Caco-2 (cell line): ENCODE measurements around the gene ARPC1B. TPM values are rescaled to one million over a fixed set of nuclear protein-coding genes. Genes with fewer than 3 reads are reported as not detected.

ENCODE experiments used
- Bru-seq: library from RNA; stranded (reverse); fragments of 400-500 nt; gene quantifications from one replicate; lab custom pipeline; 2021; lab: Mats Ljungman, UMichigan
- BruChase-seq, 2 experiments: library from RNA; stranded (reverse); fragments of 400-500 nt; gene quantifications; one replicate each; lab custom pipeline; 2021; lab: Mats Ljungman, UMichigan
- BruUV-seq: library from RNA; stranded (reverse); fragments of 400-500 nt; replicated peaks from 2 replicates; lab custom pipeline; 2021; lab: Mats Ljungman, UMichigan
- CTCF ChIA-PET: fragments of 300-600 bp; sonication (Branson Sonifier 250); formaldehyde crosslinking; loops from one replicate; lab custom pipeline; 2022; ENCODE audit warnings: antibody characterized with exemption; lab: Charles Lee
- POLR2A ChIA-PET: fragments of 300-600 bp; sonication (Branson Sonifier 250); formaldehyde crosslinking; loops from one replicate; lab custom pipeline; 2022; ENCODE audit warnings: antibody characterized with exemption; lab: Charles Lee
- DNase-seq, 2 experiments: peaks; one replicate each; pipeline versions ENCODE4 v3.0.0 to v3.0.0-alpha.2; 2020 to 2022
- H3K27me3 ChIP-seq: replicated peaks from 2 replicates; pipeline ENCODE4 v1.6.0; 2011; ENCODE audit warnings: low read length; ENCODE audit not compliant: control insufficient read depth, insufficient read depth
- H3K36me3 ChIP-seq: 2 replicates; pipeline ENCODE4 v1.5.1; 2011; ENCODE audit warnings: low read length; ENCODE audit not compliant: control insufficient read depth, insufficient read depth
- H3K4me1 ChIP-seq: fragments of 250-450 bp; sonication (Bioruptor Pico); 2 replicates; pipeline ENCODE4 v1.5.1; 2020; ENCODE audit warnings: mild to moderate bottlenecking
- H3K4me3 ChIP-seq: 2 replicates; pipeline ENCODE4 v1.5.1; 2011; ENCODE audit warnings: low read depth, mild to moderate bottlenecking, control low read depth, low read length
- H3K9me3 ChIP-seq: fragments of 250-450 bp; sonication (Bioruptor Pico); 2 replicates; pipeline ENCODE4 v1.5.1; 2020; ENCODE audit warnings: mild to moderate bottlenecking, moderate library complexity
- H3K27ac Mint-ChIP-seq: one replicate; pipeline ENCODE4 v1.8.0; 2022; ENCODE audit warnings: mixed read lengths; ENCODE audit not compliant: unreplicated experiment
- H3K27me3 Mint-ChIP-seq: one replicate; pipeline ENCODE4 v1.8.0; 2022; ENCODE audit warnings: mixed read lengths; ENCODE audit not compliant: insufficient read depth, unreplicated experiment
- H3K36me3 Mint-ChIP-seq: one replicate; pipeline ENCODE4 v1.8.0; 2022; ENCODE audit warnings: mild to moderate bottlenecking, mixed read lengths; ENCODE audit not compliant: insufficient read depth, unreplicated experiment
- H3K4me1 Mint-ChIP-seq: one replicate; pipeline ENCODE4 v1.8.0; 2022; ENCODE audit warnings: low read depth, mixed read lengths; ENCODE audit not compliant: unreplicated experiment
- H3K4me3 Mint-ChIP-seq: one replicate; pipeline ENCODE4 v1.8.0; 2022; ENCODE audit warnings: mild to moderate bottlenecking, moderate library complexity, mixed read lengths; ENCODE audit not compliant: unreplicated experiment
- H3K9me3 Mint-ChIP-seq: one replicate; pipeline ENCODE4 v1.8.0; 2022; ENCODE audit warnings: mixed read lengths; ENCODE audit not compliant: unreplicated experiment
- CTCF ChIP-seq, 2 experiments: fragments of 200-600 bp in 1 of 2; IDR thresholded peaks; 1 replicate in 1 of 2; 2 replicates in 1 of 2; pipeline versions ENCODE4 v1.5.1 to v1.8.0; 2011 to 2022; ENCODE audit warnings: antibody characterized with exemption in 1 of 2, control low read depth in 1 of 2, inconsistent platforms in 1 of 2, low read depth in 1 of 2, low read length in 1 of 2, mild to moderate bottlenecking in 1 of 2, moderate library complexity in 1 of 2; ENCODE audit not compliant: insufficient read depth in 1 of 2, severe bottlenecking in 1 of 2, unreplicated experiment in 1 of 2
- intact Hi-C: fragments of 100-400 bp; cut with micrococcal nuclease; formaldehyde crosslinking; loops from one replicate; pipeline ENCODE4 v1.10.0; 2022; ENCODE audit not compliant: unreplicated experiment
- long read RNA-seq: library from polyadenylated mRNA; stranded (forward); transcript quantifications from one replicate; pipeline ENCODE4 v2.0.0, GENCODE V29; 2022
- total RNA-seq: library from RNA; stranded (reverse); gene quantifications from 2 replicates; pipeline ENCODE4 v1.2.3, GENCODE V29; 2022

Gene ARPC1B
- total RNA-seq (128 and 135 TPM in 2 replicates), Bru-seq, nascent RNA (percentile 62 among the genes with signal in this experiment), BruChase-seq, experiment 1, labeled RNA remaining after a 2-hour chase (percentile 73 among the genes with signal in this experiment), BruChase-seq, experiment 2, labeled RNA remaining after a 6-hour chase (percentile 85 among the genes with signal in this experiment)
- long read RNA-seq, transcript ARPC1B-201 (10 exons, 1,564 nt), result major isoform, 273 of 328 reads
- long read RNA-seq, transcript ARPC1B-213 (11 exons, 1,505 nt), result minor isoform, 8 of 328 reads
- long read RNA-seq, partial matches to known transcripts, result 16 of 328 reads
- long read RNA-seq, other reads (novel, unspliced or antisense), result 23 of 328 reads

- peak within 1 kb of the TSS; percentile 77 for H3K4me3 Mint-ChIP-seq
- peak within 1 kb of the TSS; percentile 53 for H3K27ac Mint-ChIP-seq
- TF ChIP-seq CTCF (IDR thresholded peaks at IDR 0.05; ENCODE audit: insufficient read depth in 1 of 2, low read depth in 1 of 2, low read length in 1 of 2, severe bottlenecking in 1 of 2, unreplicated experiment in 1 of 2), result no peak
- Histone ChIP-seq H3K4me1 (peaks cover 26% of the 10 kb centered on the region), H3K36me3 (no peaks in the 10 kb centered on the region), H3K9me3 (no peaks in the 10 kb centered on the region), H3K4me3 (peak within 1 kb of the TSS; percentile 91), H3K27me3 (no peaks in the 10 kb centered on the region)
- H3K27me3 Mint-ChIP-seq, result no peaks in the 10 kb centered on the region
- no TSS peak for BruUV-seq
- peak; percentile 85 to 88 for DNase-seq
- H3K36me3 Mint-ChIP-seq, result peaks cover 49% of the 10 kb centered on the region
- H3K9me3 Mint-ChIP-seq, result no peaks in the 10 kb centered on the region
- POLR2A ChIA-PET, result interaction anchor here (0.6 to 1.0 kb wide), 2 partner anchors 35 to 44 kb away, joined by 3 read pairs; no protein-coding TSS in a partner anchor
- H3K4me1 Mint-ChIP-seq, result peaks cover 15% of the 10 kb centered on the region
- intact Hi-C loops, result no loop called here
- CTCF ChIA-PET, result no interaction called here
These were observed at the start of gene ARPC1B for GRCh38 chr7:99374111-99375064. Gene ARPC1B, plus strand, starts transcription at chr7:99374730. Its CDS starts 10,985 bp downstream, at chr7:99385715.

GRCh38 chr7:99325001-99325493, 49.5 kb upstream of the ARPC1B start:
- Mint-ChIP-seq H3K36me3 (peaks cover 16% of the 10 kb centered on the region), H3K27ac (peak overlapping the region; percentile 91), H3K4me1 (peaks cover 8% of the 10 kb centered on the region), H3K9me3 (no peaks in the 10 kb centered on the region), H3K4me3 (peak overlapping the region; percentile 96), H3K27me3 (no peaks in the 10 kb centered on the region)
- Histone ChIP-seq H3K36me3 (no peaks in the 10 kb centered on the region), H3K4me1 (peaks cover 4% of the 10 kb centered on the region; the same call in 1 of the 2 replicates), H3K9me3 (no peaks in the 10 kb centered on the region), H3K27me3 (no peaks in the 10 kb centered on the region), H3K4me3 (peak overlapping the region; percentile 73)
- ChIA-PET POLR2A (interaction anchor here (0.6 to 1.2 kb wide), 2 partner anchors 48 to 295 kb away, joined by 3 to 4 read pairs; no protein-coding TSS in a partner anchor), CTCF (interaction anchor here (0.6 kb wide), 2 partner anchors 36 to 278 kb away, joined by 3 to 4 read pairs; no protein-coding TSS in a partner anchor)
- DNase-seq, result no peak
- BruUV-seq, result TSS peak; percentile 85
- TF ChIP-seq CTCF (IDR thresholded peaks at IDR 0.05; ENCODE audit: insufficient read depth in 1 of 2, low read depth in 1 of 2, low read length in 1 of 2, severe bottlenecking in 1 of 2, unreplicated experiment in 1 of 2), result no peak
- intact Hi-C loops, result loop anchor here (5.0 kb wide), 1 partner anchor 62 kb away; no protein-coding TSS in a partner anchor
